GM18498 (cell line): Measurements from ENCODE around the gene LYPD6.
"Not testable (repeated sequence)": the region's sequence is repeated elsewhere in the genome, so short reads cannot be mapped to it uniquely, and the experiment has no call there.

Experiments
- ATAC-seq: cut with Tn5 transposase; IDR thresholded peaks from one replicate; pipeline ENCODE4 v1.9.1; 2021; ENCODE audit warnings: mild to moderate bottlenecking, moderate library complexity; ENCODE audit not compliant: unreplicated experiment

LYPD6 gene, protein sequence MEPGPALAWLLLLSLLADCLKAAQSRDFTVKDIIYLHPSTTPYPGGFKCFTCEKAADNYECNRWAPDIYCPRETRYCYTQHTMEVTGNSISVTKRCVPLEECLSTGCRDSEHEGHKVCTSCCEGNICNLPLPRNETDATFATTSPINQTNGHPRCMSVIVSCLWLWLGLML

DNA sequence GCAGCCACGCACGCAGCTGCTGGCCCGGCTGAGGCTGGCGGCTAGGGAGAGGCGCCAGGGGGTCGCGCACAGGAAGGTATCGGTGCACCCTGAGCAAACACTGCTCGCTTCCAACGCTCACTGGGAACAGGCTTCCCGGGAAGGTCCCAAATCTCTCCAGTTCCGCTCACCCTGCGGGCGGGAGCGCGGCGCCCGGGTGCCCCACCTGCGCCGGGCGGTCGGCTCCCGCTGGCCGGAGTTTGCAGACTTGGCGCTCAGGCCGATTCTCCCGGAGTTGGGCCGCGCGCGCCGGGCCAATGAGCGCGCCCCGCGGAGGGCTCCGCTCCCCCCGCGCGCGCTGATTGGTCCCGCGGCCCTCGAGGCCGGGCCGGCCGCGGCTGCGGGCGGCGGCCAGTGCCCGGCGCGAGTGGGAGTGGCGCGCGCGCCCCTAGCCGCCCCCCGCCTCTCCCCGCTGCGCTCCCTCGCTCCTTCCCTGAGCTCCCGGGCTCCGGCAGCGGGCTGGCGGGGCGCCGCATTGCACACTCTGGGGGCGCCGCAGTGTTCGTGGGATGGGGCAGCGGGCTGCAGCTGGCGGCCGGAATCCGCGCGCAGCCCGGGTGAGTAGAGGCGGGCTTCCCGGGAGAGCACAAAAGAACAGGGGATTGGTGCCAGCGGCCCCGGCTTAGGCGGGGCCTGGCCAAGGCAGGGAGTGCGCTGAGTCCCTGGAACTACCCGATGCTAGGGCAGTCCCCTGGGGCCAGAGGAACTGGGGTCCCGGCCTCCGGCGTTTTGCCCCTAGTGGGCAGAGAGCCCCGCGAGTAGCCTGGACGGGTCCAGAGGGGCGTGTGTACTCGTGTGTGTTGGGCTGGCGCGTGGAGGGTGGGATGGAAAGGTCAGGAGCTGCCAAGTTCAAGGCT is at the start of gene LYPD6:
LYPD6 (plus strand) TSS at position 461 of the 896 bp plus-strand sequence. CDS start 107,122 bp downstream, outside the sequence.
- peak; percentile 93 for ATAC-seq

GRCh38 chr2:149281441-149281840 is 48.9 kb upstream of the LYPD6 start:
- no peak for ATAC-seq

DNA sequence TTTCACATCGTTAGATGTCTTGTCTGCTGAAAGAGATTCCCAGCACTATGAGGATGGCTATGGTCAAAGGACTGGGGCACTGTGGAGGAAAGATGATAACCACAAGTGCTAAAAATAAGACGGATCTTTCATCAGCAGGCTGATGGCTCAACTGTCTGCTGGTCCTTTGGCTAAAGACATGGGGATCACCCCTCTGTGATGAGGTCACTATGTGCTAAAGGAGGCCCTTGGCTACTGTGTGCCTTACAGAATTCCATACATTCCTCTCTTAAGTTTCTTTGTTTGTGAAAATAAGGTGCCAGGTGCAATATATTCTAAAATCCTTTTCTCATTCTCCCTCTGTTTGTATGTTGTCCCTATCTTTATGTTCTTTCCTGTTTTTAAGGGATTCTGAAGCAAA is 39.7 kb upstream of the LYPD6 start:
- ATAC-seq = no peak

GRCh38 chr2:149291881-149292280 is 38.5 kb upstream of the LYPD6 start:
- no peak for ATAC-seq

- no peak for ATAC-seq
These were observed 34.4 kb upstream of the LYPD6 start for GRCh38 chr2:149296031-149296430.

- ATAC-seq = no peak
These were observed 23.4 kb upstream of the LYPD6 start for GRCh38 chr2:149307014-149307413.

DNA sequence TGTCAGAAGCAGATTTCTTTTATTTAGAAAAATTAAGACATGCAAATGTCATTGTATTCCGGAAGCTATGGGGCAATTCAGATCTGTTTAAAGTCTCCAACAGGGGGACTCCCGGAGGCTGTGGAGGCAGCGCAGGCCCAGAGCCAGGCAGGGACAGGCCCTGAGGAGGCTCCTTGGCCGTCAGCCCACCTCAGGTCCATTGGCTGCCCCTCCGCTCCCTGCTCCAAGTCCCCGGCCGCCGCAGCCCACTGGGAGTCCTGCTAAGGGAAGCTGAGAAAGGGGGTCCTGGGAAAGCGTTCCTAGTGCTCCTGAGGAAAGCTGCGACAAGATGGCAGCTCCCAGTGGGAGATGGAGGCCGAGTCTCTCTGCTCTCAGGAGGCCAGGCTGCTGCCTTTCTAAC is 20.0 kb upstream of the LYPD6 start:
- no peak for ATAC-seq

- no peak for ATAC-seq
These were observed 18.3 kb upstream of the LYPD6 start for GRCh38 chr2:149312039-149312438.

DNA sequence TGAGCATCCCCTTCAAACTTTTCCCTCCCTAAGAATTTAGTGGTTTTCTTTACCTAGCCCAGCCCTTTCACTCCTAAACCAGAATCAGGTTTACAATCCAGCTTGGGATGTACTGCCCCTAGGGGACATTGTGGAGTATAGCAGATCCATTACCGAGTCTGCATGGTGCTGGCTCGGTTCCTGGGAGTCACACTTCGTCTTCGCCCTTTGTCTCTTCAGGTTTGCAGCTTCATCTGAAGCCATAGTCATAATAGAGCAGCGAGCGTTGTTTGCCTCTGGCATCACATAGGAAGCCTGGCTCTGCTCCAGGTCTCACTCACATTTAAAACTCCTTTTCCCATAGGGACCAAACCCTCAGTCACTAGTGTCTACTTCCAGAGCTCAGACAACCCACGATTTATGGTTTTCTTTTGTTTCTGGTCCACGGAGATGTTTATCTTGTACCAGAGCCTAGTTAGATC is 16.8 kb upstream of the LYPD6 start:
- ATAC-seq = peak; percentile 96

DNA sequence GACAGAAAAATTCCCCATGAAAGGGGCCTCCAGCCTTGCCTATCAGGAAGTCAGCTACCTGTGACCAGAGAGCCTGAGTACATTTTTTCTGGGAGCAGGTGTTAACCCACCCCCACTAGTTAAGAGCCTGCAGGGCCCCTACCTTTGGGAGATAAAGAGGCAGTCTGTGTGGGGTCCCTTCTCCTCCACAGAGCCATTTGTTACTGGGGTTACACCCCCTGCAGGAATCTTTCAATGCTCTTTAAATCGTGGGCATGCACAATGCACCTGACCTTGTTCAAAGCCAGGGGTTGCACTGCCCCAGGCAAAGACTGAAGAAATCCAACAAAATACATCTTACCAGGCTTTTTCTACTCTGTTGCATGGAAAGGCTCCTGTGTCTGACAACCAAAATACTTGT is 15.7 kb upstream of the LYPD6 start:
- ATAC-seq = no peak

DNA sequence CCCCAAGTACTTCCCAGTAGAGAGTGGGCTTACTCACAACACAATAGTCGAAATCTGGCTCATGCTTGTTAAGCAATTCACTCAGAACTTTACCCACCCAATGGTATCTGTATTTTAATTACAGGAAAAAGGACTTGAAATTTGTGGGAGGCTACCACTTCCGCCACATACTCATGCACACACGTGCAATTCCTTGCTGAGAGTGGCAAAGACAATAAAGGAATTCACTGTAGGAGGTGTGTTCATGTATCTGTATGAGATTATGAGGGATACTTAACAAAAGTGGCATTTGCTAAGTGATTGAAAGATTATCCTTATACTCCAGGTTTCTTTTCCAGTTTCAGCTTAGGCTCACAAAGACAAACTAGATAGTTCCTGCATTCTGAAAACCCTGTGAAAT is 14.9 kb upstream of the LYPD6 start:
- no peak for ATAC-seq

DNA sequence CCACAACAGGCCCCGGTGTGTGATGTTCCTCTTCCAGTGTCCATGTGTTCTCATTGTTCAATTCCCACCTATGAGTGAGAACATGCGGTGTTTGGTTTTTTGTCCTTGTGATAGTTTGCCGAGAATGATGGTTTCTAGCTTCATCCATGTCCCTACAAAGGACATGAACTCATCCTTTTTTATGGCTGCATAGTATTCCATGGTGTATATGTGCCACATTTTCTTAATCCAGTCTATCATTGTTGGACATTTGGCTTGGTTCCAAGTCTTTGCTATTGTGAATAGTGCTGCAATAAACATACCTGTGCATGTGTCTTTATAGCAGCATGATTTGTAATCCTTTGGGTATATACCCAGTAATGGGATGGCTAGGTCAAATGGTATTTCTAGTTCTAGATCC is 11.8 kb upstream of the LYPD6 start:
- ATAC-seq = not testable (repeated sequence)

GRCh38 chr2:149320362-149320761 is 10.0 kb upstream of the LYPD6 start:
- no peak for ATAC-seq

GRCh38 chr2:149329068-149329467 is 1.3 kb upstream of the LYPD6 start:
- no peak for ATAC-seq

- ATAC-seq = no peak
These were observed 779 bp upstream of the LYPD6 start for GRCh38 chr2:149329489-149330126.

- ATAC-seq = no peak
These were observed 625 bp downstream of the LYPD6 start for GRCh38 chr2:149331023-149331400.

- ATAC-seq = no peak
These were observed 2.0 kb downstream of the LYPD6 start for GRCh38 chr2:149332364-149332763.

DNA sequence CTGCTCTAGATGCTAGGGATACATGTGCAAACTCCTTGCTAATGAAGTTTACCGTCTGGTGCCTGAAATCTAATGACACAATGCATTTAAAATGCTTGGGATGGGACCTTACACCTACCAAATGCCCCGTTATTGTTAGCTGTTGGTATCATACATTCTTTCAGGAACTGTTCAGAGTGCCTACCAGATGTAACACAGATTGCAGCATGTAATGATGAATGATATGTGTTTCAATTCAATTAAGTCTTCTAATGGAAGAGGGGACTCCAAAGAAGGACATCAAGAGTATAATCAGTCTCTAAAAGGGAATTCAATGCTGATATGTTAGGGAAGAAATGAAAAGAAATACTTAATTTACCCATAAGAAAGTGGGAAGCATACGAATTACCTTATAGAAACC is 3.2 kb downstream of the LYPD6 start:
- ATAC-seq = no peak

DNA sequence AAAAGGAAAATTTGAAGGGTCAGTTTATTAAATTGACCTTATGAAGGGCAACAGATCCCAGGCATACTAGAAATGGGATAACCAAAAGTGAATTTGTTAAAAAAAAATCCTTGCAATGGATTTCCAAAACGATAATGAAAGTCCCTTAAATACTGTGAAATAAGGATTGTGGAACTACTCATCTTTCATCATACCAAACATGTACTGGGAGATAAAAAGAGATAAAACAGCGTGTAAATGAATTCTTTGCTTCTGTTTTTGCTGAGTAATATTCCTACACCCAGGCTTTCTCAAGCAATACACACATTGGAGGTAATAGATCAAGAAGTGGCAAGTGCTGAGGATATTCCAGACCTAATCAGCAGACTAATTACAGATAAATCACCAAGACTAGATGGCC is 3.8 kb downstream of the LYPD6 start:
- ATAC-seq = no peak

GRCh38 chr2:149339324-149339723 is 8.9 kb downstream of the LYPD6 start:
- no peak for ATAC-seq

- ATAC-seq = no peak
These were observed 12.1 kb downstream of the LYPD6 start for GRCh38 chr2:149342509-149342908.

DNA sequence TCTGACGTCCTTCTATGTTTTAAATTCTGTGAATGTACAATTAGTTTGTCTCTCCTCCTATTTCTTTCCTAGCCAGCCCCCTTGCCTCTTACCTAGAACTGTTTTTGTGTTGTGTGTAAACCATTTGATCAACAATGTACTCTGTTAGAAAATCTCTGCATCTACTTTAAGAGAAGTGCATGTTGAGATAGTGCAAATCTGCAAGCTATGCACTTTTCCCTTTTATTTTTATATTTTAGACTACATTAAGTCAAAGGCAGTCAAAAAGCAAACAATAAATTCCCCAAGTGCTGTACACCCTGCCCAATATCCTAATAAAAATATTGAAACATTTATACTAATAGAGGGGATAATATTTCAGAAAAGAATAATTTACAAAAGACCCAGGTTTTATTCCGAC is 13.7 kb downstream of the LYPD6 start:
- ATAC-seq = no peak
